ENCODE results near the gene ERN2.
"Not testable (repeated sequence)": the region's sequence is repeated elsewhere in the genome, so short reads cannot be mapped to it uniquely, and the experiment has no call there.

ERN2 gene

GRCh38 chr16:23729503-23730424, 16.7 kb upstream of the ERN2 start:
- peak; percentile 36 for DNase-seq (ENCODE audit: low read depth)
- no peak for TF ChIP-seq CTCF (conservative IDR thresholded peaks at IDR 0.05; ENCODE audit: low read length)
- H3K4me3 ChIP-seq (ENCODE audit: low read length): no peak overlapping the region

- no peak for TF ChIP-seq CTCF (conservative IDR thresholded peaks at IDR 0.05; ENCODE audit: low read length)
- no peak overlapping the region for H3K4me3 ChIP-seq (ENCODE audit: low read length)
- DNase-seq (ENCODE audit: low read depth): no peak
Measured at GRCh38 chr16:23728112-23728477, 15.1 kb upstream of the ERN2 start.

- H3K4me3 ChIP-seq (ENCODE audit: low read length): no peak overlapping the region
- no peak for DNase-seq (ENCODE audit: low read depth)
- TF ChIP-seq CTCF (conservative IDR thresholded peaks at IDR 0.05; ENCODE audit: low read length): no peak
Measured at GRCh38 chr16:23726710-23727109, 13.7 kb upstream of the ERN2 start.

- no peak overlapping the region for H3K4me3 ChIP-seq (ENCODE audit: low read length)
- DNase-seq (ENCODE audit: low read depth): no peak
- TF ChIP-seq CTCF (conservative IDR thresholded peaks at IDR 0.05; ENCODE audit: low read length): no peak
Measured at GRCh38 chr16:23724785-23725131, 11.7 kb upstream of the ERN2 start.

GRCh38 chr16:23724096-23724784, 11.2 kb upstream of the ERN2 start:
- DNase-seq (ENCODE audit: low read depth): no peak
- no peak for TF ChIP-seq CTCF (conservative IDR thresholded peaks at IDR 0.05; ENCODE audit: low read length)
- H3K4me3 ChIP-seq (ENCODE audit: low read length): no peak overlapping the region

- DNase-seq (ENCODE audit: low read depth); H3K4me3 ChIP-seq (ENCODE audit: low read length): not testable (repeated sequence)
Measured at GRCh38 chr16:23722613-23723240, 9.7 kb upstream of the ERN2 start.

GRCh38 chr16:23716484-23716883, 3.5 kb upstream of the ERN2 start:
- no peak for TF ChIP-seq CTCF (conservative IDR thresholded peaks at IDR 0.05; ENCODE audit: low read length)
- no peak for DNase-seq (ENCODE audit: low read depth)
- H3K4me3 ChIP-seq (ENCODE audit: low read length): no peak overlapping the region
